Erythroblast (primary cell): ENCODE measurements around the gene FAM186B.

ENCODE experiments used
- GATA1 ChIP-seq: IDR thresholded peaks from 2 replicates; pipeline ENCODE4 v1.6.1; 2011; ENCODE audit warnings: low read depth, mild to moderate bottlenecking, control low read depth, low read length, moderate library complexity
- POLR2A ChIP-seq: IDR thresholded peaks from 2 replicates; pipeline ENCODE4 v1.6.1; 2011; ENCODE audit warnings: mild to moderate bottlenecking, low read length

DNA sequence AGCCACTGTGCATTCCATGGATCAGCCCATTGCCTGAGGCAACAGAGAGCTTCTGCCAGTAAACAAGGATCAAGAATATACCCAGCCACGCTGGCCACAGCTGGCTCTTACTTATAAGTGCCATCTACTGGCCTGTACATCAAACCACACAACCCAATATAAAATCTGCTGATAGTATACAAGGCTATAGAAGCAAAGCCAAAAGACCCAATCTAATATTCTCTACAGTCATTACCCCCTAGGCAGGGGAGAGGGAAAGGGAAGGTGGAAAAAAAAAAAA lies 4.4 kb upstream of the FAM186B start:
- no peak for TF ChIP-seq POLR2A
- no peak for TF ChIP-seq GATA1
